Measurements from ENCODE around the gene SERAC1. TPM values are rescaled to one million over a fixed set of nuclear protein-coding genes. Genes with fewer than 3 reads are reported as not detected.

SERAC1 gene
- total and polyA plus RNA-seq, 7 experiments from 2014 or later, result 2.4 to 5.4 (median 2.6) TPM

DNA sequence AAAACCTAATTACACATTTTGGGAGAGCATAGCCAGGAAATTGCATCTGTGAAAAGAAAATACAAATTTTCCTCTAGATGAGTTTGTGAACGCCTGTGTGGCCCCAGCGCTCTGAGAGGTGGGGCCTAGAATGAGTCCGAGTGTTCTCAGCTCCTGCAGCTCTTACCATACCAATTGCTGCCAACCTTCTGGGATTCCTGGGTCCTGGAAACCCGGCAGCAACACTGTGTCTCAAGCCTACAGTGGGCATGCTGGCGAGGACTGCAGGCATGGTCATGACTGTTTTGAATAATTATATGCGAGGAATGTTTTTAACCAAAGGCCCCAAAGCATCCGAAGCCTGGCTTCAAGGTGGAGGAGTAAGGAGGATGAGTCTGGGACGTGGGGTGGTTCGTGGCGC lies 90.4 kb downstream of the SERAC1 start:
- intact Hi-C loops (cut with micrococcal nuclease), result loop anchor here in 1 of 2 donors (10.0 kb wide), 1 partner anchor 183 kb away; no protein-coding TSS in a partner anchor
- Mint-ChIP-seq H3K27me3 (no peaks in the 10 kb centered on the region), H3K4me1 (peaks cover 0 to 8% (median 0%) of the 10 kb centered on the region in 7 donors), H3K36me3 (peaks cover 4 to 77% (median 40%) of the 10 kb centered on the region in 5 donors), H3K9me3 (no peaks in the 10 kb centered on the region), H3K4me3 (no peak overlapping the region), H3K27ac (no peak overlapping the region)
- H3K9me3 ChIP-seq (ENCODE audit: control insufficient read depth in 2 of 3, low read length in 3 of 3), result no peaks in the 10 kb centered on the region
- POLR2A ChIA-PET, result interaction anchor here (0.7 kb wide), 1 partner anchor 9 kb away, joined by 3 read pairs; no protein-coding TSS in a partner anchor
- no peak overlapping the region for H3K4me3 ChIP-seq (ENCODE audit: low read length)
- H3K36me3 ChIP-seq (ENCODE audit: control insufficient read depth in 2 of 3, insufficient read depth in 3 of 3, low read length in 3 of 3), result peaks cover 0 to 75% (median 14%) of the 10 kb centered on the region in 3 experiments
- CTCF ChIA-PET, result no interaction called here
- H3K27ac ChIP-seq (ENCODE audit: low read depth, low read length), result no peak overlapping the region
- H3K4me1 ChIP-seq (ENCODE audit: control insufficient read depth in 2 of 2, insufficient read depth in 2 of 2, low read length in 2 of 2), result no peaks in the 10 kb centered on the region
- DNase-seq, result no peak
- H3K27me3 ChIP-seq (ENCODE audit: control insufficient read depth in 2 of 2, insufficient read depth in 2 of 2, low read length in 2 of 2), result no peaks in the 10 kb centered on the region
- ATAC-seq, result no peak

DNA sequence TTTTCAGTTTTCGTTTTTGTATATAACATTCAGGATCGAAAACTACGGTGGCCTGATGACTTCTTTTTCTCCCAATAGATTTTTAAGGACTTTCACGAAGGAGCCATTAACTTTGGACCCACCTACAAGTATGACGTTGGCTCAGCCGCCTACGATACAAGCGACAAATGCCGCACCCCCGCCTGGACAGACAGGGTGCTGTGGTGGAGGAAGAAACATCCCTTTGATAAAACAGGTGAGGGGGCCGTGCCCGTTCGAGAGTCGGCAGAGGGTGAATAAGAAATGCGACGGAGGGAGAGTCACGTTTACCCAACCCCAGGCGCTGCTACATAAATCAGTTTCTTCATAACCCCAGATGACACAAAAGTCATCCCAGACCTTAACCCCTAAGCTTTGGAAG lies 91.5 kb downstream of the SERAC1 start:
- intact Hi-C loops (cut with micrococcal nuclease), result loop anchor here in 1 of 2 donors (10.0 kb wide), 1 partner anchor 182 kb away; no protein-coding TSS in a partner anchor
- peaks cover 0 to 5% of the 10 kb centered on the region in 2 donors for H3K4me1 ChIP-seq (ENCODE audit: control insufficient read depth in 2 of 2, insufficient read depth in 2 of 2, low read length in 2 of 2)
- no peak overlapping the region for H3K4me3 Mint-ChIP-seq
- ATAC-seq, result no peak
- no peak overlapping the region for H3K4me3 ChIP-seq (ENCODE audit: low read length)
- H3K9me3 Mint-ChIP-seq, result no peaks in the 10 kb centered on the region
- peaks cover 0 to 74% (median 14%) of the 10 kb centered on the region in 3 experiments for H3K36me3 ChIP-seq (ENCODE audit: control insufficient read depth in 2 of 3, insufficient read depth in 3 of 3, low read length in 3 of 3)
- no peaks in the 10 kb centered on the region for H3K27me3 ChIP-seq (ENCODE audit: control insufficient read depth in 2 of 2, insufficient read depth in 2 of 2, low read length in 2 of 2)
- ChIA-PET CTCF (no interaction called here), POLR2A (interaction anchor here (0.6 kb wide), 1 partner anchor 161 kb away, joined by 3 read pairs; no protein-coding TSS in a partner anchor)
- H3K27me3 Mint-ChIP-seq, result no peaks in the 10 kb centered on the region
- H3K27ac ChIP-seq (ENCODE audit: low read depth, low read length), result no peak overlapping the region
- H3K36me3 Mint-ChIP-seq, result peaks cover 4 to 73% (median 39%) of the 10 kb centered on the region in 5 donors
- no peak for DNase-seq
- H3K4me1 Mint-ChIP-seq, result peaks cover 5 to 14% (median 6%) of the 10 kb centered on the region in 7 donors
- no peaks in the 10 kb centered on the region for H3K9me3 ChIP-seq (ENCODE audit: control insufficient read depth in 2 of 3, low read length in 3 of 3)
- no peak overlapping the region for H3K27ac Mint-ChIP-seq

GRCh38 chr6:158073776-158074175 lies 94.3 kb downstream of the SERAC1 start:
- no peaks in the 10 kb centered on the region for H3K9me3 Mint-ChIP-seq
- CTCF ChIA-PET, result interaction anchor here (0.6 to 5.6 kb wide), 7 partner anchors 10 to 127 kb away, joined by 3 to 37 read pairs (median 3); no protein-coding TSS in a partner anchor
- peak overlapping the region in 1 of 9 donors; percentile 25 for H3K27ac Mint-ChIP-seq

GRCh38 chr6:158072083-158072721 lies 95.9 kb downstream of the SERAC1 start:
- H3K36me3 Mint-ChIP-seq, result peaks cover 11 to 57% (median 28%) of the 10 kb centered on the region in 5 donors
- CTCF ChIA-PET, result interaction anchor here (0.6 to 5.6 kb wide), 20 partner anchors 9 to 1298 kb away, joined by 3 to 37 read pairs (median 3); partner anchors contain the start of gene SYNJ2
- H3K9me3 Mint-ChIP-seq, result no peaks in the 10 kb centered on the region
- Histone ChIP-seq H3K4me1 (ENCODE audit: control insufficient read depth in 2 of 2, insufficient read depth in 2 of 2, low read length in 2 of 2) (peaks cover 0 to 5% of the 10 kb centered on the region in 2 donors), H3K9me3 (ENCODE audit: control insufficient read depth in 2 of 3, low read length in 3 of 3) (no peaks in the 10 kb centered on the region), H3K36me3 (ENCODE audit: control insufficient read depth in 2 of 3, insufficient read depth in 3 of 3, low read length in 3 of 3) (peaks cover 0 to 72% (median 9%) of the 10 kb centered on the region in 3 experiments), H3K4me3 (ENCODE audit: low read length) (no peak overlapping the region), H3K27me3 (ENCODE audit: control insufficient read depth in 2 of 2, insufficient read depth in 2 of 2, low read length in 2 of 2) (no peaks in the 10 kb centered on the region), H3K27ac (ENCODE audit: low read depth, low read length) (no peak overlapping the region)
- peak overlapping the region; percentile 32 to 91 (median 55) for H3K27ac Mint-ChIP-seq
- DNase-seq (peak; percentile 28 to 69 (median 65)), ATAC-seq (peak; percentile 85)
- intact Hi-C loops (cut with micrococcal nuclease), result loop anchor here (1.0 to 10.0 kb wide), 12 partner anchors 14 to 760 kb away; partner anchors contain the start of gene SYNJ2 (in 2 of the 2)
- POLR2A ChIA-PET, result interaction anchor here (0.5 to 1.0 kb wide), 3 partner anchors 14 to 89 kb away, joined by 3 to 5 read pairs (median 3); no protein-coding TSS in a partner anchor
- no peak overlapping the region for H3K4me3 Mint-ChIP-seq
- peaks cover 5 to 31% (median 6%) of the 10 kb centered on the region in 7 donors for H3K4me1 Mint-ChIP-seq
- H3K27me3 Mint-ChIP-seq, result no peaks in the 10 kb centered on the region

More at GRCh38 chr6:158073776-158074175, 94.3 kb downstream of the SERAC1 start:
- H3K36me3 ChIP-seq (ENCODE audit: control insufficient read depth in 2 of 3, insufficient read depth in 3 of 3, low read length in 3 of 3), result peaks cover 0 to 72% (median 14%) of the 10 kb centered on the region in 3 experiments
- peaks cover 0 to 5% of the 10 kb centered on the region in 2 donors for H3K4me1 ChIP-seq (ENCODE audit: control insufficient read depth in 2 of 2, insufficient read depth in 2 of 2, low read length in 2 of 2)
- no peak overlapping the region for H3K4me3 Mint-ChIP-seq
- H3K4me1 Mint-ChIP-seq, result peaks cover 5 to 25% (median 6%) of the 10 kb centered on the region in 7 donors
- POLR2A ChIA-PET, result interaction anchor here (0.6 to 0.9 kb wide), 2 partner anchors 62 to 1104 kb away, joined by 3 to 4 read pairs; no protein-coding TSS in a partner anchor
- no peaks in the 10 kb centered on the region for H3K27me3 ChIP-seq (ENCODE audit: control insufficient read depth in 2 of 2, insufficient read depth in 2 of 2, low read length in 2 of 2)
- H3K9me3 ChIP-seq (ENCODE audit: control insufficient read depth in 2 of 3, low read length in 3 of 3), result no peaks in the 10 kb centered on the region
- no peak overlapping the region for H3K27ac ChIP-seq (ENCODE audit: low read depth, low read length)
- no peak overlapping the region for H3K4me3 ChIP-seq (ENCODE audit: low read length)
- no peaks in the 10 kb centered on the region for H3K27me3 Mint-ChIP-seq
- intact Hi-C loops (cut with micrococcal nuclease), result loop anchor here (2.0 to 10.0 kb wide), 6 partner anchors 111 to 761 kb away; no protein-coding TSS in a partner anchor
- DNase-seq (no peak), ATAC-seq (no peak)
- H3K36me3 Mint-ChIP-seq, result peaks cover 4 to 59% (median 30%) of the 10 kb centered on the region in 5 donors

DNA sequence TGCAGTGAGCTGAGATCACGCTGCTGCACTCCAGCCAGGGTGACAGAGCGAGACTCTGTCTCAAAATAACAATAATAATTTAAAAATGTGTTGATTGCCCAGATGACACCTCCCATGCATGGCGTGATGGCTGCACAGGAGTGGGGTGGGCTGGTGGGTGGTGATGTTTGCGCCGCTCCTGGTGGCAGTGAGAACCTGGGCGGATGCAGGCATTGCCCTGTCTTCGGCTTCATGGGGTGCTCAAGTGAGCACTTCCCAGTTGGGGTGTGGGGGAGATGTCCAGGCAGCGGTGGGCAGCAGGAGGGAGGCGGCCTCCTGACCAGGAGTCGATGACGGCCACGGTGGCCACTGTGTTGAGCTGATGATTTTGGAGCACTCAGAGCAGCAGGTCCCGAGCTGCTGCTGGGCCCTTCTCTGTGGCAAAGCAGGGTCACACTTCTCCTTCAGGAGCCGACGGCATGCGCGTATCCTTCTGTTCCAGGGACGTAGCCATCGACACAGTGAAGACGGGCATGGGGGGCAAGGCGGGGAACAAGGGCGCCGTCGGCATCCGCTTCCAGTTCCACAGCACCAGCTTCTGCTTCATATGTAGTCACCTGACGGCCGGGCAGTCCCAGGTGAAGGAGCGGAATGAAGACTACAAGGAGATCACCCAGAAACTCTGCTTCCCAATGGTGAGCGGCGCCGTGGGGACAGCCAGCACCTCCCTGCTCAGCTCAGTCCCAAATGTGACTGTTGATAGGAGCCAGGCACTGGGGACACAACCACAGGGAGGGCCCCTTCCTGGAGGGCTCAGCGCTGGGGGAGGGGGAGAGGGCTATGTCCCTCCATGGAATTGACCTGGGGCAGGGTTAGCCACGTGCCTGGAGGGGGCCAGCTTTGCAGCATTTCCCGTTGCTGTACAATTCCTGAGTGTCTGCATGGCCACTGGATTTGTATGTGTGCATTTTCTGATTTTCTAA lies 96.7 kb downstream of the SERAC1 start:
- intact Hi-C loops (cut with micrococcal nuclease), result loop anchor here (1.0 to 10.0 kb wide), 12 partner anchors 13 to 759 kb away; partner anchors contain the start of gene SYNJ2 (in 2 of the 2)
- CTCF ChIA-PET, result interaction anchor here (0.6 to 5.6 kb wide), 20 partner anchors 11 to 758 kb away, joined by 3 to 37 read pairs (median 3); partner anchors contain the start of gene SYNJ2
- no peaks in the 10 kb centered on the region for H3K27me3 ChIP-seq (ENCODE audit: control insufficient read depth in 2 of 2, insufficient read depth in 2 of 2, low read length in 2 of 2)
- POLR2A ChIA-PET, result interaction anchor here (1.0 to 2.0 kb wide), 3 partner anchors 45 to 90 kb away, joined by 3 to 5 read pairs (median 4); partner anchors contain the start of gene SYNJ2
- H3K4me1 Mint-ChIP-seq, result peaks cover 5 to 34% (median 6%) of the 10 kb centered on the region in 7 donors
- no peak overlapping the region for H3K4me3 Mint-ChIP-seq
- H3K4me1 ChIP-seq (ENCODE audit: control insufficient read depth in 2 of 2, insufficient read depth in 2 of 2, low read length in 2 of 2), result peaks cover 0 to 5% of the 10 kb centered on the region in 2 donors
- peaks cover 15 to 58% (median 30%) of the 10 kb centered on the region in 5 donors for H3K36me3 Mint-ChIP-seq
- ATAC-seq, result no peak
- peaks cover 0 to 72% (median 15%) of the 10 kb centered on the region in 3 experiments for H3K36me3 ChIP-seq (ENCODE audit: control insufficient read depth in 2 of 3, insufficient read depth in 3 of 3, low read length in 3 of 3)
- H3K27ac ChIP-seq (ENCODE audit: low read depth, low read length), result no peak overlapping the region
- no peaks in the 10 kb centered on the region for H3K9me3 ChIP-seq (ENCODE audit: control insufficient read depth in 2 of 3, low read length in 3 of 3)
- no peak for DNase-seq
- H3K27ac Mint-ChIP-seq, result peak overlapping the region in 8 of 9 donors; percentile 28 to 84 (median 50)
- H3K9me3 Mint-ChIP-seq, result no peaks in the 10 kb centered on the region
- H3K27me3 Mint-ChIP-seq, result no peaks in the 10 kb centered on the region
- no peak overlapping the region for H3K4me3 ChIP-seq (ENCODE audit: low read length)

Data from naive thymus-derived CD4-positive, alpha-beta T cell (primary cell).